GM12891 (cell line): ENCODE measurements around the gene PSIP1.

ENCODE experiments used
- POLR2A ChIP-seq: IDR thresholded peaks from 2 replicates; pipeline ENCODE4 v1.6.1; 2011; ENCODE audit warnings: low read depth, low read length, control low read depth
- POLR2AphosphoS5 ChIP-seq: IDR thresholded peaks from 2 replicates; pipeline ENCODE4 v1.6.1; 2011; ENCODE audit warnings: low read depth, low read length, control low read depth

GRCh38 chr9:15531380-15531779, 20.6 kb upstream of the PSIP1 start:
- TF ChIP-seq POLR2AphosphoS5 (no peak), POLR2A (no peak)
